HEK293 (cell line): ENCODE data around the gene TRMT10A.

Experiments used
- CTCF ChIA-PET: fragments of 350-600 bp; formaldehyde crosslinking; extraction: SDS; loops from one replicate; lab custom pipeline; 2021; ENCODE audit warnings: antibody characterized with exemption; lab: Yijun Ruan, JAX
- POLR2A ChIA-PET: fragments of 300-600 bp; formaldehyde crosslinking; extraction: SDS; loops from one replicate; lab custom pipeline; 2020; ENCODE audit warnings: antibody characterized with exemption, inconsistent platforms; lab: Yijun Ruan, JAX
- H3K27ac ChIP-seq: fragments of 200-500 bp; sonication (Bioruptor generic); 2 replicates; pipeline ENCODE4 v1.5.1; 2014; ENCODE audit warnings: low read depth, low read length, control low read depth, inconsistent platforms; ENCODE audit errors: extremely low read depth
- H3K36me3 ChIP-seq, 2 experiments: fragments of 200-500 bp in 1 of 2; sonication (Bioruptor generic) in 1 of 2; 1 replicate in 1 of 2; 2 replicates in 1 of 2; pipeline ENCODE4 v1.5.1; 2014 to 2017; ENCODE audit warnings: inconsistent platforms in 2 of 2, low read length in 2 of 2; ENCODE audit not compliant: control insufficient read depth in 2 of 2, insufficient read depth in 1 of 2
- H3K4me1 ChIP-seq: fragments of 200-500 bp; sonication (Bioruptor generic); 2 replicates; pipeline ENCODE4 v1.5.1; 2014; ENCODE audit warnings: mild to moderate bottlenecking, low read length, inconsistent platforms; ENCODE audit not compliant: control insufficient read depth, insufficient read depth
- H3K4me3 ChIP-seq: 2 replicates; pipeline ENCODE4 v1.5.1; 2011; ENCODE audit warnings: low read depth, mild to moderate bottlenecking, control low read depth, low read length, moderate library complexity
- H3K9me3 ChIP-seq: fragments of 200-500 bp; sonication (Bioruptor generic); 2 replicates; pipeline ENCODE4 v1.5.1; 2014; ENCODE audit warnings: low read depth, low read length, inconsistent platforms; ENCODE audit not compliant: control insufficient read depth, insufficient read depth
- FEZF1 ChIP-seq: fragments of 450-650 bp; formaldehyde crosslinking; IDR thresholded peaks from 2 replicates; pipeline ENCODE4 v1.5.1; 2016; ENCODE audit warnings: missing biosample characterization, missing genetic modification characterization
- GFI1B ChIP-seq: fragments of 450-650 bp; formaldehyde crosslinking; IDR thresholded peaks from 2 replicates; pipeline ENCODE4 v1.5.1; 2016; ENCODE audit warnings: missing biosample characterization, missing genetic modification characterization
- GLIS1 ChIP-seq: fragments of 450-650 bp; formaldehyde crosslinking; IDR thresholded peaks from 2 replicates; pipeline ENCODE4 v1.5.1; 2016; ENCODE audit warnings: missing biosample characterization, missing genetic modification characterization
- HOXC10 ChIP-seq: sonication (generic); formaldehyde crosslinking; IDR thresholded peaks from 2 replicates; pipeline ENCODE4 v1.8.1; 2023; ENCODE audit warnings: mild to moderate bottlenecking, missing genetic modification reagents
- KLF1 ChIP-seq: fragments of 450-650 bp; formaldehyde crosslinking; IDR thresholded peaks from 2 replicates; pipeline ENCODE4 v1.5.1; 2016; ENCODE audit warnings: missing biosample characterization, missing genetic modification characterization
- SALL2 ChIP-seq: fragments of 450-650 bp; formaldehyde crosslinking; IDR thresholded peaks from 2 replicates; pipeline ENCODE4 v1.5.0; 2017; ENCODE audit warnings: missing biosample characterization, mild to moderate bottlenecking, missing genetic modification characterization, borderline replicate concordance
- SCRT2 ChIP-seq: fragments of 450-650 bp; formaldehyde crosslinking; IDR thresholded peaks from 2 replicates; pipeline ENCODE4 v1.5.1; 2016; ENCODE audit warnings: missing biosample characterization, missing genetic modification characterization
- ZNF10 ChIP-seq: fragments of 450-650 bp; formaldehyde crosslinking; IDR thresholded peaks from 2 replicates; pipeline ENCODE4 v1.5.1; 2017; ENCODE audit warnings: missing biosample characterization, missing genetic modification characterization
- ZNF140 ChIP-seq: fragments of 450-650 bp; formaldehyde crosslinking; IDR thresholded peaks from 2 replicates; pipeline ENCODE4 v1.5.1; 2016; ENCODE audit warnings: missing biosample characterization, missing genetic modification characterization
- ZNF571 ChIP-seq: fragments of 450-650 bp; formaldehyde crosslinking; IDR thresholded peaks from 2 replicates; pipeline ENCODE4 v1.5.0; 2017; ENCODE audit warnings: missing biosample characterization, missing genetic modification characterization
- TF ChIP-seq, protein P1 (sequence below): fragments of 450-650 bp; formaldehyde crosslinking; IDR thresholded peaks from 2 replicates; pipeline ENCODE4 v1.5.1; 2016; ENCODE audit warnings: missing biosample characterization, missing genetic modification characterization
- TF ChIP-seq, protein P2 (sequence below): fragments of 450-650 bp; formaldehyde crosslinking; IDR thresholded peaks from 2 replicates; pipeline ENCODE4 v1.5.1; 2017; ENCODE audit warnings: missing biosample characterization, missing genetic modification characterization
- TF ChIP-seq, protein P3 (sequence below): fragments of 450-650 bp; formaldehyde crosslinking; IDR thresholded peaks from 2 replicates; pipeline ENCODE4 v1.5.1; 2016; ENCODE audit warnings: missing biosample characterization, missing genetic modification characterization

Gene TRMT10A

DNA sequence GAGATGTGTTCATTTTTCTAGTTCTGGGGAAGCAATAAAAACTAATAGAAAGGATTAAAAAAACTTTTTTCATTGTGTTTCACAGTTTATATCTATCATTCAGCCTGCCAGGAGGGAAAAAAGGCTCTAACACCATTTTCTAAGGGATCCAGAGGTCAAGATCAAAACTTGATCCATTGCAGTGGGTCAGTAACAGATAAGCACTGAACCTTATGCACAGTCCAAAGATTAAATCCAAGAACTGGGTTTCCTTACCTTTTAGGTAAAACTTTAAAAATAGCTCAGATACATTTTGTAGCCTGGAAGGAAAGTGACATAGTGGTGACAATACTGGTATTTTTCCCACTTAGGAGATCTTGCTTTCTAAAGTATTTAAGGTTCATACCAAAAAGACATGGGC, 23.5 kb upstream of the TRMT10A start:
- Histone ChIP-seq H3K4me1 (peaks cover 8% of the 10 kb centered on the region), H3K27ac (no peak overlapping the region), H3K9me3 (no peaks in the 10 kb centered on the region), H3K4me3 (no peak overlapping the region), H3K36me3 (no peaks in the 10 kb centered on the region)
- TF ChIP-seq ZNF10 (tag by site-specific recombination), result no peak
- no peak for TF ChIP-seq ZNF571
- TF ChIP-seq, protein P1, sequence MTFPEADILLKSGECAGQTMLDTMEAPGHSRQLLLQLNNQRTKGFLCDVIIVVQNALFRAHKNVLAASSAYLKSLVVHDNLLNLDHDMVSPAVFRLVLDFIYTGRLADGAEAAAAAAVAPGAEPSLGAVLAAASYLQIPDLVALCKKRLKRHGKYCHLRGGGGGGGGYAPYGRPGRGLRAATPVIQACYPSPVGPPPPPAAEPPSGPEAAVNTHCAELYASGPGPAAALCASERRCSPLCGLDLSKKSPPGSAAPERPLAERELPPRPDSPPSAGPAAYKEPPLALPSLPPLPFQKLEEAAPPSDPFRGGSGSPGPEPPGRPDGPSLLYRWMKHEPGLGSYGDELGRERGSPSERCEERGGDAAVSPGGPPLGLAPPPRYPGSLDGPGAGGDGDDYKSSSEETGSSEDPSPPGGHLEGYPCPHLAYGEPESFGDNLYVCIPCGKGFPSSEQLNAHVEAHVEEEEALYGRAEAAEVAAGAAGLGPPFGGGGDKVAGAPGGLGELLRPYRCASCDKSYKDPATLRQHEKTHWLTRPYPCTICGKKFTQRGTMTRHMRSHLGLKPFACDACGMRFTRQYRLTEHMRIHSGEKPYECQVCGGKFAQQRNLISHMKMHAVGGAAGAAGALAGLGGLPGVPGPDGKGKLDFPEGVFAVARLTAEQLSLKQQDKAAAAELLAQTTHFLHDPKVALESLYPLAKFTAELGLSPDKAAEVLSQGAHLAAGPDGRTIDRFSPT, result no peak
- TF ChIP-seq, protein P2, sequence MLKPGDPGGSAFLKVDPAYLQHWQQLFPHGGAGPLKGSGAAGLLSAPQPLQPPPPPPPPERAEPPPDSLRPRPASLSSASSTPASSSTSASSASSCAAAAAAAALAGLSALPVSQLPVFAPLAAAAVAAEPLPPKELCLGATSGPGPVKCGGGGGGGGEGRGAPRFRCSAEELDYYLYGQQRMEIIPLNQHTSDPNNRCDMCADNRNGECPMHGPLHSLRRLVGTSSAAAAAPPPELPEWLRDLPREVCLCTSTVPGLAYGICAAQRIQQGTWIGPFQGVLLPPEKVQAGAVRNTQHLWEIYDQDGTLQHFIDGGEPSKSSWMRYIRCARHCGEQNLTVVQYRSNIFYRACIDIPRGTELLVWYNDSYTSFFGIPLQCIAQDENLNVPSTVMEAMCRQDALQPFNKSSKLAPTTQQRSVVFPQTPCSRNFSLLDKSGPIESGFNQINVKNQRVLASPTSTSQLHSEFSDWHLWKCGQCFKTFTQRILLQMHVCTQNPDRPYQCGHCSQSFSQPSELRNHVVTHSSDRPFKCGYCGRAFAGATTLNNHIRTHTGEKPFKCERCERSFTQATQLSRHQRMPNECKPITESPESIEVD (tag by site-specific recombination), result no peak
- no peak for TF ChIP-seq GFI1B (tag by site-specific recombination)
- no peak for TF ChIP-seq HOXC10 (CRISPR knock-in tag)
- ChIA-PET POLR2A (interaction anchor here (1.3 kb wide), 1 partner anchor 23 kb away, joined by 3 read pairs; the partner anchor contains the start of gene TRMT10A), CTCF (interaction anchor here (0.7 kb wide), 1 partner anchor 9 kb away, joined by 4 read pairs; no protein-coding TSS in a partner anchor)

DNA sequence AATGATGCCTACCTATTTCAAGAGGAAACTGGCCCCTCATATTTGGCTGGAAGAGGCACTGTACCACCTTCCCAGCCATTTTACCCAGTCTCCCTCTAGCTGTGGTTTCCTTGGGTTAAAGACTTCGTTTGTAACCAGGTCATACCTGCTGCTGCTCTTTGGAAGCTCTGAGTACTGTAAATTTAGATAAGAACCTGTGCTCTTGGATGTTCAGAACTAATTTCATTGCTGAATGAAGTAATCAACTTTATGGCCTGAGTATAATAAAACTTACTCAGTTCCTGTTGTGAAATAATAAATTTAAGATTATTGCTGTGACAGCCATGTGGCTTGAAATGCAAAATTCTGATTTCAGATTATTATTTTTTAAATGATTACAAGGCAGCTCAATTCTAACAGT, 23.0 kb upstream of the TRMT10A start:
- ChIA-PET CTCF (interaction anchor here (0.6 to 0.7 kb wide), 2 partner anchors 8 to 18 kb away, joined by 4 read pairs; no protein-coding TSS in a partner anchor), POLR2A (no interaction called here)
- Histone ChIP-seq H3K4me1 (peaks cover 8% of the 10 kb centered on the region), H3K9me3 (no peaks in the 10 kb centered on the region), H3K36me3 (no peaks in the 10 kb centered on the region), H3K27ac (no peak overlapping the region), H3K4me3 (no peak overlapping the region)
- TF ChIP-seq SCRT2 (tag by site-specific recombination), result no peak
- TF ChIP-seq, protein P2 (tag by site-specific recombination), result 0 out of 2 replicates have a peak, but pooled peaks have one; percentile 24
- no peak for TF ChIP-seq ZNF140 (tag by site-specific recombination)
- TF ChIP-seq GFI1B (tag by site-specific recombination), result 0 out of 2 replicates have a peak, but pooled peaks have one; percentile 16
- TF ChIP-seq FEZF1 (tag by site-specific recombination), result peak; percentile 73

DNA sequence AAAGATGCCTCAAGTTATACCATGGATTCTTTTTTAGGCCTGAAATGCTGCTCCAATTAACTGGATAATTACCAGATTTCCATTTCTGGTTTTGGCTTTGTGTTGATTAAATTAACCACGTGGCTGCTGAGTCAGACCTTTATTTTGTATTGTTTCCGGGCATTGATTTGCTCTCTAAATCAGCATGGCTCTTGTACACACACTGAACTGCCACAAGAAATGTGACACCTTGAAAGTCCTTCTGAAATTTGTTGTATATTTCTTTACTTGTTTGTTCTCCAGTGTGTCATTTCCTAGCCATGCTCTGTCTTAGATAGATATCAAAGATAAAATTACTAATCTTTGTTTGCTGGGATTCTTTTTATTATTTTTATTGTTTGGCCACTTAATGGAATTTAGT, 22.5 kb upstream of the TRMT10A start:
- Histone ChIP-seq H3K9me3 (no peaks in the 10 kb centered on the region), H3K36me3 (no peaks in the 10 kb centered on the region), H3K4me3 (no peak overlapping the region), H3K27ac (no peak overlapping the region), H3K4me1 (peaks cover 8% of the 10 kb centered on the region)
- TF ChIP-seq GFI1B (tag by site-specific recombination) (0 out of 2 replicates have a peak, but pooled peaks have one; percentile 31), KLF1 (tag by site-specific recombination) (no peak)
- ChIA-PET CTCF (interaction anchor here (0.6 kb wide), 1 partner anchor 18 kb away, joined by 4 read pairs; no protein-coding TSS in a partner anchor), POLR2A (no interaction called here)

DNA sequence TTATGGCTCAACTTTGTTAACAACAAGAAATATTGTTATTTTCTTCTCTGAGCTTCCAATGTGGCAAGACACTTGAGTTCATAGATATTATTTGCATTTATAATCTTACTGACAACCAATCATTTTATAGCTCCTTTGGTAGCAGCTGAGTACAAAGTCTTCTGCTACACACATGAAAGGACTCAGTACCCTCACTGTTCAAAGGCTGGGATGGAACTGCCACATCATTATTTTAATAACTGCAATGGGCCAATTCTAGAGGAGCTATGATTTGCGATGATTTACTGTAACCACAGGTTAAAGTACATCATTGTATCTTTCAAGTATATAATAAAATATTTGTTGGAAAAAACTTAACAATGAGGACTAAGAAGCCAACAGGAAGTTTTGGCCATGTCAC, 21.7 kb upstream of the TRMT10A start:
- TF ChIP-seq GFI1B (tag by site-specific recombination) (no peak), SALL2 (no peak), GLIS1 (tag by site-specific recombination) (no peak)
- TF ChIP-seq, protein P3, sequence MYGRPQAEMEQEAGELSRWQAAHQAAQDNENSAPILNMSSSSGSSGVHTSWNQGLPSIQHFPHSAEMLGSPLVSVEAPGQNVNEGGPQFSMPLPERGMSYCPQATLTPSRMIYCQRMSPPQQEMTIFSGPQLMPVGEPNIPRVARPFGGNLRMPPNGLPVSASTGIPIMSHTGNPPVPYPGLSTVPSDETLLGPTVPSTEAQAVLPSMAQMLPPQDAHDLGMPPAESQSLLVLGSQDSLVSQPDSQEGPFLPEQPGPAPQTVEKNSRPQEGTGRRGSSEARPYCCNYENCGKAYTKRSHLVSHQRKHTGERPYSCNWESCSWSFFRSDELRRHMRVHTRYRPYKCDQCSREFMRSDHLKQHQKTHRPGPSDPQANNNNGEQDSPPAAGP (tag by site-specific recombination), result no peak
- POLR2A ChIA-PET, result no interaction called here
- no peak overlapping the region for H3K4me3 ChIP-seq

More for the DNA sequence above, 21.7 kb upstream of the TRMT10A start:
- Histone ChIP-seq H3K27ac (no peak overlapping the region), H3K36me3 (no peaks in the 10 kb centered on the region), H3K9me3 (no peaks in the 10 kb centered on the region), H3K4me1 (peaks cover 8% of the 10 kb centered on the region)
- CTCF ChIA-PET, result no interaction called here
